HG02840 (cell line): ENCODE data around the gene SNAP23.
"Not testable (repeated sequence)": the region's sequence is repeated elsewhere in the genome, so short reads cannot be mapped to it uniquely, and the experiment has no call there.

Experiments
- ATAC-seq: cut with Tn5 transposase; IDR thresholded peaks from one replicate; pipeline ENCODE4 v1.9.1; 2021; ENCODE audit warnings: mild to moderate bottlenecking, moderate library complexity, moderate number of reproducible peaks; ENCODE audit not compliant: unreplicated experiment, low FRiP score

SNAP23 gene

DNA sequence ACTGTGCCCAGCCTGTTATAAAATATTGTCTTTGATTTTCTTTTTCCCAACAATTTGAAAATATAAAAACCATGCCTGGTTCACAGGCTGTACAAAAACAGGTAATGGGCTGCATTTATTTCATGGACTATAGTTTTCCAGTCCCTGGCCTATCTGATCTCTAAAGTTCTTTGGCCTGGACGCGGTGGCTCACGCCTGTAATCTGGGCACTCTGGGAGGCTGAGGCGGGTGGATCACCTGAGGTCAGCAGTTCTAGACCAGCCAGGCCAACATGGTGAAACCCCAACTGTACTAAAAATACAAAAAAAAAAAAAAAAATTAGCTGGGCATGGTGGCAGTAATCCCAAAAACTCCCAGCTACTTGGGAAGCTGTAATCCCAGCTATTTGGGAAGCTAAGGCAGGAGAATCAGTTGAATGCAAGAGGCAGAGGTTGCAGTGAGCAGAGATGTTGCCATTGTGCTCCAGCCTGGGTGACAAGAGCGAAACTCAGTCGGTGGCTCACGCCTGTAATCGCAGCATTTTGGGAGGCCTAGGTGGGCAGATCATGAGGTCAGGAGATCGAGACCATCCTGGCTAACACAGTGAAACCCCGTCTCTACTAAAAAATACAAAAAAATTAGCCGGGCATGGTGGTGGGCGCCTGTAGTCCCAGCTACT lies 61.2 kb downstream of the SNAP23 start:
- not testable (repeated sequence) for ATAC-seq

- no peak for ATAC-seq
Measured at GRCh38 chr15:42558739-42559138, 63.3 kb downstream of the SNAP23 start.

GRCh38 chr15:42575188-42576039 lies 80.0 kb downstream of the SNAP23 start, which contains the start of gene STARD9:
STARD9 (plus strand) TSS chr15:42575606; CDS start chr15:42575716, 110 bp downstream.
- ATAC-seq: peak; percentile 92

- no peak for ATAC-seq
Measured at GRCh38 chr15:42576040-42576594, 80.7 kb downstream of the SNAP23 start.

DNA sequence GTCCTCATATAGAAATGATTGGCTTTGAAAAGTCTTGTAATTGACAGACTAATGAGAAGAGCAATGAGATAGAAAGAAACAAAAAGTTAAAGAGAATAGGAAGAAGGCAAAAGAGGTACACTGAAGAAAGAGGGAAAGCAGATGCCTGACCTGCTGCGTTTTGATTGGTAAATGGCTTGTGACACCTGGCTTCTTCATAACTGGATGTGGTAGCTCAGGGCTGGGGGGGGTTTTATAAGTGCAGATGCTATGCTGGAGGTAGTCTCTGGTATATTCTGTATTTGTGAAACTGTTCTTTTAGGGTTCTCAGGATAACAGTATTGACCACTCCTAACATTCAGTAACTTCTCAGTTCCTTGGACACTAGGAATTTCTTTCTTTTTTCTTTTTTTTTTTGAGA lies 81.3 kb downstream of the SNAP23 start:
- no peak for ATAC-seq

DNA sequence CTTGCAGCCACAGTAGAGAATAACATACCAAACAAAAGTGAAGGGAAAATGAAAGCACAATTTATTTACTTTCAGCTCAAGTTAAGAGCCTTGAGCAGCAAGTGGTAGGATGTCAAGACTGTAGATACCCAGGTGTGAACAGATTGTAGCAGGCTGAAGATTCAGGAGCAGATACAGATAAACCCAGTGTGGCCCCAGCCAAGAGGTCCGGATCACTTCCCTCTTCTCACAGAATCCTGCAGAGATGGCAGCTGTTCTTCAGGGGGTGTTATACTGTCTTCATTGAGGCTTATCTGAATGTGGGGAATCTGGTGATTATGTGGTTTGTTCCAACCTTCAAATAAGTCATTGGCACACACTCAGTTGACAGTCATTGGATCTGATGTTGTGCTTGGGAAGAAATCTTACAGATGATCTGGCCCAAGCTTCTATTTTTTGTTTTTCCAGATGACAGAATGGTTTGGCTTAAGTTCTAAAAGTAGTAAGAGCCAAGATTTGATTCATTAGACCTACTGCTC lies 82.1 kb downstream of the SNAP23 start:
- no peak for ATAC-seq

- ATAC-seq: no peak
Measured at GRCh38 chr15:42578984-42579537, 83.6 kb downstream of the SNAP23 start.

DNA sequence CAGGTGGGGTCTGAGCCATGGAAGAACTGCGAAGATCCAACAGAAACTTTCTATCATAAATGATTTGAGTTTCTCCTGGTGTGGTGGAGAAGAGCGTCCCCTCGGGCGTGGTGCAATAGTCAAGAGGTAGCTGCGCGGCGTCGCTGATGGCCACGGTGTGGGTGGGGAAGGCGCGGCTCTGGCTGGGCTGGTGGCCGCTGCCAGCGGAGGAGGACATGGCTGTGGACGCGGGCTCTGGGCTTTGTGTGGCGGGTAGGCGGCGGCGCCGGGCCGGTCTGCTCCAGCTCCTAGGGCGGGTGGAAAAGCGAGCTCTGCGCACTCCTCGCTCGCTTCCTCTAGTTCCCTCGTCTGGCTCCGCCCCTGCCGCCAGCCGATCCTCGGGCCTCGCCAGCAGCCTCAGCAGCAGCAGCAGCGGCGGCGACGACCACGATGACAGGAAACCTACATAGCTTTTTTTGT lies 85.9 kb downstream of the SNAP23 start:
- ATAC-seq: peak; percentile 77
